Measurements from ENCODE around the gene RIPK3.
A peak's percentile ranks its signal among the peaks of the same experiment; 100 is the strongest.
"Not testable (repeated sequence)": the region's sequence is repeated elsewhere in the genome, so short reads cannot be mapped to it uniquely, and the experiment has no call there.

Gene RIPK3

DNA sequence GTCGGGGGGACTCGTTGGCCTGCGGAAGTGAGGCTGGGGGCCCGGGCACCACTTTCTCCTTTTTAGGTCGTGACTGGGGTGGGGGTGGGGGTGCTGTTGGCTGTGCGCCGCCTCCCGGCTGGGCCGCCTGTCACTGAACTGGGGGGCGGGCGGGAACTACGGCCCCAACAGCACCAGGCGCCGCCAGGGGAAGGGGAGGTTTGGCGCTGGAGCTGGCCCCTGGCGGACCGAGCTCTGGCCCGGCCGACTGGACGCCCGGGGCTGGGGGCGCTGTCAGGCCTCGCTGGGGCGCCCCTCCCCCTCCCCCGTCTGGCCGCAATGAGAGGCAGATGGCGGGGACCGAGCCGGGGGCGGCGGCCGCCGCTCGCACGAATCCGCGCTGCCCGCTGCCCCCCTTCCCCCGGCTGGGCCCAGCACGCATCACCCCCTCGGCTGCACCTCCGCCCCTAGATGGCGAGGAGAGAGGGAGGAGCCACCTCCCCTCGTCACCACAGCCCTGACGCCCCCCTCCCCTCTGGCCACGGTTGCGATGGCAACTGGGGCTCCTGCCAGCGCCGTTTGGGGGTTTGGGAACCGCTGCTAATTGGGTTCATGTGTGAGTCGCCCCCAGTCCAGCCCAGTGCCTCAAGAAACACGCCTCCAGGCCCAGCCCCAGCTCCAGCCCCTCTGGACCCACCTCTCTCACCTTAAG is 28.9 kb upstream of the RIPK3 start:
- no peak for DNase-seq

DNA sequence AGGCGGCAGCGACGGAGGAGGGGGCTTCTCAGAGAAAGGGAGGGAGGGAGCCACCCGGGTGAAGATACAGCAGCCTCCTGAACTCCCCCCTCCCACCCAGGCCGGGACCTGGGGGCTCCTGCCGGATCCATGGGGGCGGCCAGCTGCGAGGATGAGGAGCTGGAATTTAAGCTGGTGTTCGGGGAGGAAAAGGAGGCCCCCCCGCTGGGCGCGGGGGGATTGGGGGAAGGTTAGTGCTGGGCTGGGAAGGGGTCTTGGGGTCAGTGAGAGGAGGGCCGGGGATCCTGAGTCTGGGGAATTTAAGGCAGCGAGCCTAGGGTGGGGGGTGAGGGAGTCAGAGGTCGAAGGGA is 28.4 kb upstream of the RIPK3 start:
- DNase-seq, result no peak

DNA sequence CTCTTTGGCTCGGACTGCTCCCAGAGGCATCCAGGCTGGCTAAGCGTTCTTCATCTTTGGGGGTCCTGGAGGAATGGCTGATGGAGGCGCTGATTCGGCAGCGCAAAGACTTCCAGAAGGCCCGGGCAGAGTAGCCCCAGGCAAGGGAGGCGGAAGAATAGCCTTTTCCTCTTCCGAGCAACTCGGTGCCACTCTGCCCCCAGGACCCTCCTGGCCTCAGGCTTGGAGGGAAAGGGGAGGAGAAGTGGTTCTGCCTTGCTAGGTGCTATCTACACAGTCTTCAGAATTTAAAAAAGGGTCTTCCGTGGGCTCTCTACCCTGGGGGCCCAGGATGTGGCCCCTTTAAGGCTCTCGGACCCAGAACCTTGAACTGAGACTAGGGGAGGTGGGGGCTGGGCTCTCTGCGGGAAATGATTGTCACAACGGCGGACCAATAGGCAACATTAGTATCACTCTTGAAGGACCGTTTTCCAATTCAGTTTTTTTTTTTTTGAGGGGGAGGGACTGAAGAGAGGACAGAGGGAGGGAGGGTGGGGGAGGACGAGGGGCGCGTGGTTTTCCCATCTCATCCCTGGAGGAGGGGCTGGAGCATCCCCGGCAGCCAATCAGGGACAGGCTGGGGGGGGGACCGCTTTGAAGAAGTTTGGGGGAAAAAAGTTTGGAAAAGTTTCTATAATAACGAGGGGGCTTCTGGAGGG is 27.9 kb upstream of the RIPK3 start, which contains the start of gene NFATC4:
Gene NFATC4, plus strand, starts transcription at position 671 of the 698 bp plus-strand sequence. CDS start 157 bp downstream, outside the sequence.
- DNase-seq, result no peak

DNA sequence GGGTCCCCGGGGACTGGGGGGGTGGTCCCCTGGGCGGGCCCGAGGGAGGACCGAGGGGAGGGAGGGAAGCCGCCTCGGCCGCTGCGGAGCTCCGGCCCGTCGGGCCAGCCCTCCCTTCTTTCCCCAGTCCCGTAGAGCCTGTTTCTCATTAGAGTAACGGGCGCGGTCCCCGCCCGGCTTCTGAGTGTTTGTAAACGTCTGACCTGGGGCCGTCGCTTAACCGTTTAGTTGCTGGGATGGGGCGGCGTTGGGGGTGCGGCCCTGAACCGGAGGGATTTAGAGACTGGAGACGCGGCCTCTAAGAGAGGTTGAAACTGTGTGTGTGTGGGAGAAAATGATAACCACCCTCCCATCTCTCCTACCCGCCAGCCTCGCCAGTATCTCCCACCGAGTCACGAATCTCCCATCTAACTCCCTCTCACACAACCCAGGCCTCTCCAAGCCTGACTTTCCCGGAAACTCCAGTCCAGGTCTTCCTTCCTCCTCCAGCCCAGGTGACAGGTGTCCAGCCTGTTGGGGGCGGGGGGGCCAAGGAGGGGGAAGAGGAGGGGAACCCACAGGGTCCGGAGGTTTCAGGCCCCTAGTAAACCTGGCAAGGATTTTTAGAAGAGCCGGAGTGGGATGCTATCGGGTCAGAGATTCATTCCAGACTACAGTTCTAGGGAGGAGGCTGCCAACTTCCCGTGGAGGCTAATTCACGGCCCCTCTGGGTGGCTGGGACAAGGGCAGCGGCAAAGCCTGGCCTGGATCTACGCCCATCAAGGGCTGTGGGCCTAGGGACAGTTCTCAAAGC is 27.1 kb upstream of the RIPK3 start:
- DNase-seq, result no peak

DNA sequence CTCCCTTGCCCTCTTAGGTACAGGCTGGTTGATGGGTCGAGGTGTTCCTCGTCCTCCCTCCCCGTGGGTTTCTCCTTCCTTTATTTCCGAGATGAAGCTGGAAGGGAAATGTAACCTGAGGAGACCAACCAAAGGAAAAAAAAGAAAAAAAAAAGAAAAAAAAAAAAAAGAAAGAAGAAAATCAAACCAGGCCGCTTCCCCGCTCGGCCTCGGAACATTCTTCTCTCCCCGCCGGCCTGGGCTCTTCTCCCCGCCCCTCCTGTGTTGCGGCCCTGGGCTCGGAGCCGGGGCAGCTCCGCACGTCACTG is 26.6 kb upstream of the RIPK3 start:
- DNase-seq, result no peak

DNA sequence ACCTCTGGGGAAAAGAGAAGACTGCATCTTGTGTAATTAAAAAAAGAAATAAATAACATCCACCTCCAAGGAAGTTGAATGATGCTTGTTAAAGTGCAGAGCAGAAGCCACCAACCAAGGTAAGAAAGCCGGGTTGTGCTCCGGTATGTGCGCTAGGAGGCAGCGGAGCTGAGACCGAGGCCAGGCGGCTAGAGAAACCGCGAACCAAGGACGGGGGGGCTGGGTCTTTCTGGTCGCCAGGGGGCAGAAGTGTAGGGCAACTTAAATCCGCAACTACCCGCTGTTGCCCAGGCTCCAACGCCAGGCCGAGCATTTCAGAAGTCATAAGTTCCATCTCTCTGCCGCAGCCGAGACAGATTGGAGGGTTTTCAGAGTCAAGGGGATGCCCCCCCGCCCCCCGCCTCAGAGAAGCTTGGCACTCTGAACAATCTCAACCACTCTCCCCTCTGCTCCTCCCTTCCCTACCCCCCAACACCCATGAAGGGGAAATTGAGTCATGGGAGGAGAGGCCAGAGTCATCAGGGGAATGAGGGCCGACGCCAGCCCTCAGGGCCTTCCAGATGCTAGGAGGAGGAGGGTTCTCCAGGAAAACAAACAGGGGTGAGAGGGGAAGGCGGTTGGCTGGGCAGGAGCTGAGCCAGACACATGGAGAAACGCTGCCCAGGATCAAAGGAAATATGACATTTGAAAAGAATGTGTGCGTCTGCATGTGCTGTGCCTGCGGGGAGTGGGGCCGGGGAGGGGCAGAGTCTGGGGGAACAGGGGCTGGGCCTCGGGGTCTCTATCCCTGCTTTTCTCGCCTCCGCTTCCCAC is 26.0 kb upstream of the RIPK3 start:
- DNase-seq, result peak; percentile 81 to 88

DNA sequence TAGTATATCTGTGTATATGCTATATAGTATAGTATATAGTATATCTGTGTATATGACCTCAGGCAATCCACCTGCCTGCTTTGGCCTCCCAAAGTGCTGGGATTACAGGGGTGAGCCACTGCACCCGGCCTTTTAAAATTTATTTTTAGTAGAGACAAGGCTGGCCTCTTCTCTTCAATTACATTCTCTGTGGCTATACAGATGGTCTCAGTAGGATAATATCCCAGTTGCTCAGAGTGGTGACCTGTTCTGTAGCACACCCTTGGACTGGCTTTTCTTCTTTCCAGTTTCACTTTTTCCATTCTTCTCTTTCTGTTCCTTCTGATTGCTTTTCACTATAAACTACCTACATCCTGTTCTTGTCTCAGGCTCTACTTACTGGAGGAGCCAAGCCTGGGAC is 25.1 kb upstream of the RIPK3 start:
- DNase-seq, result no peak

DNA sequence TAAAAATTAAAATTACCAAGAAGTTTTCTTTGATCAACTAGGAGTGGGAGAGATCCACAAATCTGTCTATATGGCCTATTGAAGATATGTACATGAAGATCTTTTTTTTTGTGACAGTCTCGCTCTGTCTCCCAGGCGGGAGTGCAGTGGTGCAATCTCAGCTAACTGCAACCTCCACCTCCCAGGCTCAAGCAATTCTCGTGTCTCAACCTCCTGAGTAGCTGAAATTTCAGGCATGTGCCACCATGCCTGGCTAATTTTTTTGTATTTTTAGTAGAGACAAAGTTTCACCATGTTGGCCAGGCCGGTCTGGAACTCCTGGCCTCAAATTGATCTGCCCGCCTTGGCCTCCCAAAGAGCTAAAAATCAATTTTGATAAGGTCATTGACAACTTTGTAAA is 23.6 kb upstream of the RIPK3 start:
- DNase-seq, result no peak

DNA sequence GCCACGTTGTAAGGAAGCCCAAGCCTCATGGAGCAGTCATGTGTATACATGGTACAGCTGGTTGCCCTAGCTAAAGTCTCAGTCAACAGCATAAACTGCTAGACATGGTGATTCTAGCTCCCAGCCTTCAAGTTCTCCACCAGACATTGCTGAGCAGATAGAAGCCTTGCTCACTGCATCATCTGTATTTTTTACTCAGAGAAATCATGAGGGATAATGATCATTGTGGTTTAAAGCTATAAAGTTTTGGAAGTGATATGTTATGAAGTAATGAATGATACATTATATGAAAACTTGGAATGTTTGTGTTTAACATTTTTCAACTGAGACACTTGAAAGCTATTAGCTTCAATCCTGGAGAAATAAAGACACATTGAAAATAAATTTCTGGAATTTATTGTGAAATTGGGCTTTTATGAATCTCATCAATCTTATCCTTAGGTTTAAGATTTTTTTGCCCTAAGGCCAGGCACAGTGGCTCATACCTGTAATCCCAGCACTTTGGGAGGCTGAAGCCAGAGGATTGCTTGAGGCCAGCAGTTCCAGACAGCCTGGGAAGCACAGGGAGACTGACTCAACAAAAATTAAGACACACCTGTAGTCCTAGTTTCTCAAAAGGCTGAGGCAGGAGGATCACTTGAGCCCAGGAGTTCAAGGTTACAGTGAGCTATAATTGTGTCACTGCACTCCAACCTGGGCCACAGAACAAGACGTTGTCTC is 22.6 kb upstream of the RIPK3 start:
- no peak for DNase-seq

DNA sequence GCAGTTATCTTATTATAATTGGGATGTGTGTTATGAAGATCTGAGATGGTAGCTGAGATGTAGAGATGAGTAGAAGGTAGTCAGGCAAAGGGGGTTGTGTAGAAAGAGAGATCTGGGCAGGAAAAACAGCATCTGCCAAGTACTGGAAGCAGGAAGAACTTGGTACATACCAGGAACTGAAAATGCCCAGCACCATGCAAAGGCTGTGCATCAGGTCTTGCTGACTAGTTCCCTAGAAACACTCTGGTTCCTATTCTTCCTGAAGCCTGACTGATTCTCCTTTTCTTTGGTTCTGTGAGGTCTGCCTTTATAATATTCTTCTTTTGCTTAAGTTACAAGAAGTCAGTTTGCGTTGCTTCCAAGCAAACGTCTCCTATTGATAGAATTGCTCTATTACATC is 21.5 kb upstream of the RIPK3 start:
- no peak for DNase-seq

DNA sequence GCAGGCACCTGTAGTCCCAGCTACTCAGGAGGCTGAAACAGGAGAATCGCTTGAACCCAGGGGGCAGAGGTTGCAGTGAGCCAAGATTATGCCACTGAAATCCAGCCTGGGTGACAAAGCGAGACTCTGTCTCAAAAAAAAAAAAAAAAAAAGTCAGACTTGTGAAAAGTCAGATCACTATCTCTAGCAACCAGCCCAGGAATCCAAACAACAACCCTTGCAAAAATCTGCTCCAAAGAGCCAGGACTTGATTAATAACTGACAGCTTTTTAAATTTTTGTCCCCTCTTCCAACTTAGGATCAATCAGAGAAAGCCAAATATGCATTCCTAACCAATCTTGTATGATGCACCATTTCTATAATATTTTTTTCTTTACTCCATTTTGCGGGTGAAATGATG is 20.5 kb upstream of the RIPK3 start:
- DNase-seq, result no peak

DNA sequence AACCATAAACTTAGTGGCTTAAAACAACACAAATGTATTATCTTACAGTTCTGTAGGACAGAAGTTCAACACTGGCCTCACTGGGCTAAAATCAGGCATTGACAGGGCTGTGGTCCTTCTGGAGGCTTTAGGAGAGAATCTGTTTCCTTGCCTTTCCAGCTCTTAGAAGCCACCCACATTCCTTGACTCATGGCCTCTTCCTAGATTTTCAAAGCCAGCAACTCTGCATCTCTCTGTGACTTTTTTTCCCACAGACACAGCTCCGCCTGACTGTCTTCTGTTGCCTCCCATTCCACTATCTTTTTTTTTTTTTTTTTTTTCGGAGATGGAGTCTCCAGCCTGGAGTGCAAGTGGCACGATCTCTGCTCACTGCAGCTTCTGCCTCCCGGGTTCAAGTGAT is 16.4 kb upstream of the RIPK3 start:
- DNase-seq, result no peak

DNA sequence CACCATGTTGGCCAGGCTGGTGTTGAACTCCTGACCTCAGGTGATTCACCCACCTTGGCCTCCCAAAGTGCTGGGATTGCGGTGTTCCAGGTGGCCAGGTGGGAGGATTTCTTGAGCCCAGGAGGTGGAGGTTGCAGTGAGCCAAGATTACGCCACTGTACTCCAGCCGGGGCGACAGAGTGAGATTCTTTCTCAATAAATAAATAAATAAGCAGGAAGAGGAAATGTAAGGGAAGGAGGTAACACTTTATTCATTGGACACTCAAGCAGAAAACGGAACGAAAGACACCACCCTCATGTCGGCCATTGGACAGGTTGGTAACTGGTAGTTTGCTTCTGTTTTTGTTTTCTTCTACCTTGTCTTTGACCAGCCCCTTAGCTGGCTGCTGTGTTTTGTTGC is 15.2 kb upstream of the RIPK3 start:
- DNase-seq, result no peak

DNA sequence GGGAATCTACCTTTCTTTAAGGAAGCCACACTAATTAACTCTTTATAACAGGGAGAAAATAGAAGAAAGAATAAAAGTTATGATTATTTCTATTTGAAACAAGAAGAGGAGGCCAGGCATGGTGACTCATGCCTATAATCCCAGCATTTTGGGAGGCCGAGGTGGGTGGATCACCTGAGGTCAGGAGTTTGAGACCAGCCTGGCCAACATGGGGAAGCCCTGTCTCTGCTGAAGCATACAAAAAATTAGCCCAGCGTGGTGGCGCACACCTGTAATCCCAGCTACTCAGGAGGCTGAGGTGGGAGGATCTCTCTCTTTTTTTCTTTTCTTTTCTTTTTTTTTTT is 14.7 kb upstream of the RIPK3 start:
- not testable (repeated sequence) for DNase-seq

DNA sequence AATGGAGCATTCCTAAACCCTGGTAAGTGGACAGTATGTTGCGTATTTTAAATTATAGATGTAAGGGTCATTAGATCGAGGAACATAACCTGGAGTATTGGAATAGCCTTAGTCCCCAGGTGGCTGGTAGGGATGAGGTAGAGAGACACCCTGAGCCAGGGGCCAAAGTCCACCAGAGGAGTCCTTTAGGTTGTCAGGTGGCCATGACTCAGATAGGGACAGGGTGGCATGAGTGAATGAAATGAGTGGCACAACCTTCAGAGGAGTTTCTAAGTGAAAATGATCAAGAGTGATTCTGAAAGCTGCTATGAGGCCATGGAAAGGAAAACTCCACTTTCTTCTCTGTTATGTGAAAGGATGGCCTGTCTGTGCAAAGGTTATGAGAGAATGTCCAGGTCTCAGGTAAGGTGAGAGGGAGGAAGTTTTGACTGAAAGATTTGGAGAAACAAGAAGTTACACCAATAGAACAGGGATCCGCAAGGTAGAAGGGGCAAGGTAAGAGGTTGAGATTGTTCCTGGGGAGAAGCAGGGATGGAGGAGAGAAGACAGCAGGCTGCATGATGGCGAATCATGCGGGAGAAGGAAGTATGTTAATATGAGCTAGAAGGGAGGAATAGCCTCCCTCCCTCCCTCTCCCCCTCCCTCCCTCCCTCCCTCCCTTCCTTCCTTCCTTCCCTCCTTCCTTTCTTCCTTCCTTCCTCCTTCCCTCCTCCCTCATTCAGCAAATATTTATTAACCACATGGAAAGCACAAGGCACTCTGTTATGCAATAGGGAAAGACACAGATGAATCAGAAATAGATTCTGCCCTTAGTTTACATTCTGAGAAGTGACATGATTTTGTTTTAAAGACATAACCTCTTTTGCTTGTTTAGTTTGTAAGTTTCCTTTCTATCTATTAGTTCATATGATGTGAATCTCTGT is 14.0 kb upstream of the RIPK3 start:
- DNase-seq, result no peak

DNA sequence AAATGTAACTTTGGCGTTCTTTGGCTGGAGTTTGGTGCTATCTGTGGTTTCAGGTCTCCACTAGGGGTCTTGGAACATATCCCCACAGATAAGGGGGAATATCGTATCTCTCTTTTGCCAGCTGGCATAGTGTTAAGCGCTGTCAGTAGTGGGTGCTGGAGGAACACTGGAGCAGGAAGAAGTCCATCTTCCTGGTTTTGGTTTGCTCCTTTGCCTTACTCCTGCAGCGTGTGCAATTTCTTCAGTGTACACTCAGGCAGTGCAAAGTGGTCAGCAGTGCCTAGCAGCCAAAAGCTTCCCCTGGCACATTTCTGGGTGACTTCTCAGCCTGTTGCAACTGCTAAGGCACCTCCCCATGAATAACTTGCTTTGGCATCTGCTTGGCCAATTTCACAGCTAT is 11.7 kb upstream of the RIPK3 start:
- no peak for DNase-seq

DNA sequence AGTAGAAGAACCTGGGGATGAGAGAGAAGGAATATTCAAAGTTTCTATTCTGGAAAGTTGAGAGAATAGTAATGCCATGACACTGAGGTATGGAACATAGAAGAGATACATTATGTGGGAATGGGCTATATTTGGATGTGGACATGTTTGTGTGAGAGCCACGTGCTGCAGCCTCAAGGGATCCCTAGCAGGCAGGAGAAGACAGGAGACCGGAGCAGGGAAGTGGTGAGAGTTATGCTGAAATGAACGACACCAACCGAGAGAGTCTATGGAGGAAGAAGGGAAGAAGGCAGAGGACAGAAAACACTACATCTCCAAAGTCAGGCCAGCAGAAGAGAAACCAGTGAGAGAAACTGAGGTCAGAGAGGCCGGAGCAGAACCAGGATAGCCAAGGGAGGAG is 10.0 kb upstream of the RIPK3 start:
- DNase-seq, result no peak

DNA sequence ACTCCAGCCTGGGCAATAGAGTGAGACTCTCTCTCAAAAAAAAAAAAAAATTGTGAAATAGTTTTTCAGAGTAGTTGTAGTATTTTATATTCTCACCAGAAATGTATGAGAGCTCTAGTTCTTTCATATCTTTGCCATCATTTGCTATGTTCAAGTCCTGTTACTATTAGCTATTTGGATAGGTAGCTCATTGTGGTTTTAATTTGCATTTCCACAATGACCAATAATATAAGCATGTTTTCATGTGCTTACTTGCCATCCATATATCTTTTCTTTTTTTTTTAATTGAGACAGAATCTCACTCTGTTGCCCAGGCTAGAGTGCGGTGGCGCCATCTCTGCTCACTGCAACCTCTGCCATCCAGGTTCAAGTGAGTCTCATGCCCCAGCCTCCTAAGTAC is 8.4 kb upstream of the RIPK3 start:
- DNase-seq, result no peak

DNA sequence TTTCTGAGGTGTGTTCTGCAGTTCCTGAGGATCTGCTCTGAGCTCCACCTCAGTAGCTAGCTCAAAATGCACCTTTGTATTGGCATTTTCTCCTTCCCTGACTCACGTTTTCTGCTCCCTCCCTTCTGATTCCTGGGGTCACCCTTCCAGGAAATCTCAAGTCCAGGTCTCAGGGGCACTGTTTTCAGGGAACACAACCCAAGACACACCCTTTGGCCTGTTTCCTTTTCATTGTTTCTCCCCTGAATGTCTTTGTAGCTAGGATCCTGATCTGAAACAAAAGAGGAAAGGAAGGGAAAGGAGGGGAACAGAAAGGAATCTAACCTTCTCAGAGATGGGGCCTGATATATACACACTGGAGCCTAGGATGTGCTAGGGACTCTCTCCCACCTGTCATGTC is 7.3 kb upstream of the RIPK3 start:
- no peak for DNase-seq

DNA sequence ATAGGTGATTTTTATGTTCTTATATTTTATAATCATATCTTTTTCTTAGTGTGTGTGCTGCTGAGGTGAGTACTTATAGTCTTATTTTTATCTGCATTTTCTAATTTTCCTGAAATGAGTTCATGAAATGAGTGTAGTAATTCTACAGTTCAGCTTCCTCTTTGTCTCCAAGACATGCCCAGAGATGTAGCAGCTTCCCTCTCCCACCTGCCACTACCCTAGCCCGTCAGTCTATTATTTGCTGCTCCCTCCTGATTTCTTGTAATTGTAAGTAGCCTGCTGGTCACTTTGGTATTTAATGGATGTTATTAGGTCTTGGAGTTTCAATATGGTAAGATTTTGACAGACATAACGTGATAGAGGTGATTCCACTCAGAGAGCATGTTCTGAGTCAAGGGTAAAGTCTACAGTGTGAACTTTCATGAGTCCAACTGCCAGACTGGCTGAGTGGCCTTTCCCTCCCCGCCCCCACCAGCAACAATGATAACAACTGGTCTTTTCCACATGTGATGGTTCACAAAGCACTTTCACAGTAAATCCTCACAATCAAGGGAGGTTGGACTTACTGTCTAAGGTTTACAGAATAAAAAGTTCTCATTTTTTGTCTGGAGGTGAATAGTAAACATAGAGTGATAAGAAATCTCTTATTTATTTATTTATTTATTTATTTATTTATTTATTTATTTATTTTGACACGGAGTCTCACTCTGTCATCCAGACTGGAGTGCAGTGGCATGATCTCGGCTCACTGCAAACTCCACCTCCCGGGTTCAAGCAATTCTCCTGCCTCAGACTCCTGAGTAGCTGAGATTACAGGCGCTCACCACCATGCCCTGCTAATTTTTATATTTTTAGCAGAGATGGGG is 4.2 kb upstream of the RIPK3 start:
- peak; percentile 18 to 26 for DNase-seq

DNA sequence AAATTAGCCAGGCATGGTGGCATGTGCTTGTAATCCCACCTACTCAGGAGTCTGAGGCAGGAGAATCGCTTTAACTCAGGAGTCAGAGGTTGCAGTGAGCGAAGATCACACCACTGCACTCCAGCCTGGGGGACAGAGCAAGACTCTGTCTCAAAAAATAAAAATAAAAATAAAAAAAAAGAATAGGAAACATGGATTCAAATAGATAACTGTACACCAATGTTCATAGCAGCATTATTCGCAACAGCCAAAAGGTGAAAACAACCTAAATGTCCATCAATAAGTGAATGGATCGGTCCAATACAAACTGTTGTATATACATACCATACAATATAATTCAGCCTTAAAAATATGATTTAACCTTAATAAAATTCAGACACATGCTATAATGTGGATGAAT is 3.1 kb upstream of the RIPK3 start:
- no peak for DNase-seq
